ENCODE data around the gene DGKI. TPM values are rescaled to one million over a fixed set of nuclear protein-coding genes. Genes with fewer than 3 reads are reported as not detected.
"Not testable (repeated sequence)": the region's sequence is repeated elsewhere in the genome, so short reads cannot be mapped to it uniquely, and the experiment has no call there.

The DGKI gene
- total RNA-seq, 2 experiments from 2014 or later = 0.46 TPM; not detected in 1

DNA sequence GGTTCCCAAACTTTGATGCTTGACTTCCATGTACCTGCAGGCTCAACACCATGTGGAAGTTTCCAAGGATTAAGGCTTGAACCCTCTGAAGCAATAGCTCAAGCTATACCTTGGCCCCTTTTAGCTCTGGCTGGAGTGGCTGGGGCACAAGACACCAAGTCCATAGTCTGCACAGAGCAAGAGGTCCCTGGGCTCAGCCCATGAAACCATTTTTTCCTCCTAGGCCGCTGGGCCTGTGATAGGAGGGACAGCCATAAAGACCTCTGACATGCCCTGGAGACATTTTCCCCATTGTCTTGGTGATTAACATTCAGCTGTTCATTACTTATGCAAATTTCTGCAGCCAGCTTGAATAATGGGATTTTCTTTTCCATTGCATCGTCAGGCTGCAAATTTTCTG lies 14.4 kb downstream of the DGKI start:
- ChIA-PET POLR2A (interaction anchor here (0.6 to 1.4 kb wide), 2 partner anchors 31 to 130 kb away, joined by 3 read pairs; no protein-coding TSS in a partner anchor), CTCF (ENCODE audit: unreplicated experiment) (no interaction called here)
- Histone ChIP-seq H3K9me3 (ENCODE audit: low read length) (no peaks in the 10 kb centered on the region), H2AFZ (ENCODE audit: low read length) (no peak overlapping the region), H4K20me1 (ENCODE audit: insufficient read depth, low read length) (no peaks in the 10 kb centered on the region), H3K4me2 (ENCODE audit: low read length) (no peak overlapping the region), H3K9me2 (ENCODE audit: insufficient read depth, low read length) (no peaks in the 10 kb centered on the region), H3K4me1 (ENCODE audit: insufficient read depth, low read length, poor library complexity, severe bottlenecking) (no peaks in the 10 kb centered on the region), H3K4me3 (ENCODE audit: low read depth, low read length, poor library complexity, severe bottlenecking) (no peak overlapping the region), H3K27ac (ENCODE audit: low read depth, low read length, poor library complexity, severe bottlenecking) (no peak overlapping the region), H3K79me2 (ENCODE audit: insufficient read depth, low read depth, low read length) (no peaks in the 10 kb centered on the region), H3K36me3 (ENCODE audit: insufficient read depth, low read length) (no peaks in the 10 kb centered on the region)
- no peak for DNase-seq (ENCODE audit: low spot score)
- intact Hi-C loops (cut with micrococcal nuclease; ENCODE audit: unreplicated experiment) = no loop called here
- no peak for TF ChIP-seq EZH2phosphoT487 (IDR thresholded peaks at IDR 0.05; ENCODE audit: borderline replicate concordance, low read depth, low read length)
- TF ChIP-seq, protein P1, sequence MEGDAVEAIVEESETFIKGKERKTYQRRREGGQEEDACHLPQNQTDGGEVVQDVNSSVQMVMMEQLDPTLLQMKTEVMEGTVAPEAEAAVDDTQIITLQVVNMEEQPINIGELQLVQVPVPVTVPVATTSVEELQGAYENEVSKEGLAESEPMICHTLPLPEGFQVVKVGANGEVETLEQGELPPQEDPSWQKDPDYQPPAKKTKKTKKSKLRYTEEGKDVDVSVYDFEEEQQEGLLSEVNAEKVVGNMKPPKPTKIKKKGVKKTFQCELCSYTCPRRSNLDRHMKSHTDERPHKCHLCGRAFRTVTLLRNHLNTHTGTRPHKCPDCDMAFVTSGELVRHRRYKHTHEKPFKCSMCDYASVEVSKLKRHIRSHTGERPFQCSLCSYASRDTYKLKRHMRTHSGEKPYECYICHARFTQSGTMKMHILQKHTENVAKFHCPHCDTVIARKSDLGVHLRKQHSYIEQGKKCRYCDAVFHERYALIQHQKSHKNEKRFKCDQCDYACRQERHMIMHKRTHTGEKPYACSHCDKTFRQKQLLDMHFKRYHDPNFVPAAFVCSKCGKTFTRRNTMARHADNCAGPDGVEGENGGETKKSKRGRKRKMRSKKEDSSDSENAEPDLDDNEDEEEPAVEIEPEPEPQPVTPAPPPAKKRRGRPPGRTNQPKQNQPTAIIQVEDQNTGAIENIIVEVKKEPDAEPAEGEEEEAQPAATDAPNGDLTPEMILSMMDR (conservative IDR thresholded peaks at IDR 0.05; ENCODE audit: low read length) = no peak
- no TSS peak for BruUV-seq (replicated peaks)

DNA sequence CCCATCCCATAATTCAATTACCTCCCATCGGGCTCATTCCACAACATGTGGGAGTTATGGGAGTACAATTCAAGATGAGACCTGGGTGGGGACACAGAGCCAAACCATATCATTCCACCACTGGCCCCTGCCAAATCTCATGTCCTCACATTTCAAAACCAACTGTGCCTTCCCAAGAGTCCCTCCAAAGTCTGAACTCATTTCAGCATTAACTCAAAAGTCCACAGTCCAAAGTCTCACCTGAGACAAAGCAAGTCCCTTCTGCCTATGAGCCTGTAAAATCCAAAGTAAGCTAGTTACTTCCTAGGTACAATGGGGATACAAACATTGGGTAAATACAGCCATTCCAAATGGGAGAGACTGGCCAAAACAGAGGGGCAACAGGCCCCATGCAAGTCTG lies 15.2 kb downstream of the DGKI start:
- CTCF ChIA-PET (ENCODE audit: unreplicated experiment); H3K4me2 ChIP-seq (ENCODE audit: low read length); H2AFZ ChIP-seq (ENCODE audit: low read length); H3K9me2 ChIP-seq (ENCODE audit: insufficient read depth, low read length); H3K79me2 ChIP-seq (ENCODE audit: insufficient read depth, low read depth, low read length); H3K4me3 ChIP-seq (ENCODE audit: low read depth, low read length, poor library complexity, severe bottlenecking); BruUV-seq (replicated peaks); DNase-seq (ENCODE audit: low spot score); H3K9me3 ChIP-seq (ENCODE audit: low read length); H4K20me1 ChIP-seq (ENCODE audit: insufficient read depth, low read length); H3K27ac ChIP-seq (ENCODE audit: low read depth, low read length, poor library complexity, severe bottlenecking); H3K4me1 ChIP-seq (ENCODE audit: insufficient read depth, low read length, poor library complexity, severe bottlenecking); intact Hi-C loops (cut with micrococcal nuclease; ENCODE audit: unreplicated experiment); H3K36me3 ChIP-seq (ENCODE audit: insufficient read depth, low read length): not testable (repeated sequence)
- POLR2A ChIA-PET = interaction anchor here (1.4 kb wide), 1 partner anchor 31 kb away, joined by 3 read pairs; no protein-coding TSS in a partner anchor

DNA sequence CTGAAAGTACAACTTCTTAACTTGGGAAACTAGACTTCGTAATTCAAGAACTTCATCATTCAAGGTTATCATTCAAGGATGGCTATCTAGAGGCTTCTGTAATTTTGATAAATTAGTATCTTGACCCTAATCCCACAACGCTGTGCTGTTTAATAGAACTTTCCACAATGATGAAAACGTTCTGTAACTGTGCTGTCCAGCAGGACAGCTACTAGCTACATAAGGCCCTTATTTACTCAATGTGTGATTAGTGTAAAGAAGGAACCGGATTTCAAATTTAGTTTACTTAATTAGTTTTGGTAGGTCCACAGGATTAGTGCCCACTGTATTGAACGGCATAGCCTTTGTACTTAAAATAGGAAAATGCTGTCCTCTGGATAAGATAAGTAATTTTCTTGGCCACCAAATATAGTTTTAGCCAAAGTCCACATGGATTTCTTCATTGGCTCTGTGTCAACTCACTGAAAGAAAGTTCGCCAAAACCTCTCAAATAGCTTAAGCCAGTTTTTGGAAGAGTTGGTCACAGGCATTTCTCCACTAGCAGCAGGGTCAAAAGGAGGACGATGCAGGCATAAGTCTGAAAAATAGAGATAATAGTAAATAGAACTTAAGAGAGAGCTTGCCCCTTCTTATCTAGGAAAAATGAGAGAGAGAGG lies 17.3 kb downstream of the DGKI start:
- Histone ChIP-seq H2AFZ (ENCODE audit: low read length) (no peak overlapping the region), H3K9me2 (ENCODE audit: insufficient read depth, low read length) (no peaks in the 10 kb centered on the region), H3K79me2 (ENCODE audit: insufficient read depth, low read depth, low read length) (no peaks in the 10 kb centered on the region), H3K4me1 (ENCODE audit: insufficient read depth, low read length, poor library complexity, severe bottlenecking) (no peaks in the 10 kb centered on the region), H3K4me3 (ENCODE audit: low read depth, low read length, poor library complexity, severe bottlenecking) (no peak overlapping the region), H4K20me1 (ENCODE audit: insufficient read depth, low read length) (no peaks in the 10 kb centered on the region), H3K9me3 (ENCODE audit: low read length) (no peaks in the 10 kb centered on the region), H3K4me2 (ENCODE audit: low read length) (no peak overlapping the region), H3K27ac (ENCODE audit: low read depth, low read length, poor library complexity, severe bottlenecking) (no peak overlapping the region), H3K36me3 (ENCODE audit: insufficient read depth, low read length) (no peaks in the 10 kb centered on the region)
- TF ChIP-seq, protein P1 (conservative IDR thresholded peaks at IDR 0.05; ENCODE audit: low read length) = no peak
- CTCF ChIA-PET (ENCODE audit: unreplicated experiment) = no interaction called here
- BruUV-seq (replicated peaks) = no TSS peak
- intact Hi-C loops (cut with micrococcal nuclease; ENCODE audit: unreplicated experiment) = no loop called here
- no peak for DNase-seq (ENCODE audit: low spot score)
- POLR2A ChIA-PET = interaction anchor here (0.5 to 1.6 kb wide), 2 partner anchors 12 to 220 kb away, joined by 3 to 4 read pairs; no protein-coding TSS in a partner anchor
